HPDE6-E6E7 (cell line): Measurements from ENCODE around the gene ZNF823.
A peak's percentile ranks its signal among the peaks of the same experiment; 100 is the strongest.

Experiments
- DNase-seq: peaks from one replicate; pipeline ENCODE4 v3.0.0; 2011; ENCODE audit warnings: missing footprints; ENCODE audit errors: extremely low spot score

The ZNF823 gene

DNA sequence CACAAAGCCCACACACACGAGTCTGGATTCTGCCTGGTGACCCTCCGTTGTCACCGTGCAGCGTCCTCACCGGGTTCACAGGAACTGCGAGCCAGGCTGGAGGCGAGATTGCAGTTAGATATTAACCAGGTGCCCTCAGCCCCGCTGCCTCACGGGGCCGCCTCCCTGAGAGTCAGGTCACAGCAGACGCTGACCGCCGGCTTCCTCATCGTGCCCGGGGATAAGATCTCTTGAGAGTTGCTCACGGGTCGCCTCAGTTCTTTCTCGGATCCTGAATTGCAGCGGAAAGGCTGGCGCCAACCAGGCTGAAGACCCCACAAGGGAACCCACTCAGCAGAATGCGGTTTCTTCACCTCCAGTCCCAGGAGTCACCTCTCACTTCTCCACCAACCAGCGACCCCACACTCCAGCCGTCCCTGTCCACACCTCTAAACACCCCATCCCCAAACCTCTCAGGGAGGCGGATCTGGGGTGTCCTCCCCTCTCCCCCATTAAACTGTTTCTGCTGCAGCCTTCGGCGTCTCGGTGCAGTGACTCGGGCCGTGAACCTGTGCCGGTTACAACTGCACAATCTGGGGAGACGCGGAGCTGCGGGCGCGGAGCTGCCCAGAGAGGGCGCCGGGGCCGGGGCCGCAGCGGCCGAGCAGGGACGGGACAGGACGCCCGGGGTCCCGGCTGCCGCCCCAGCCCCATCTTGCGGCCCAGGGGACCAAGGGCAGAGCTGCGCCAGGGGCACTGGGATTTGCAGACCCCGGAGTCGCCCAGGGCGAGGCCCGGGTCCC, 591 bp downstream of the ZNF823 start:
- DNase-seq: no peak

GRCh38 chr19:11736696-11737095, 2.0 kb downstream of the ZNF823 start:
- peak; percentile 34 for DNase-seq

DNA sequence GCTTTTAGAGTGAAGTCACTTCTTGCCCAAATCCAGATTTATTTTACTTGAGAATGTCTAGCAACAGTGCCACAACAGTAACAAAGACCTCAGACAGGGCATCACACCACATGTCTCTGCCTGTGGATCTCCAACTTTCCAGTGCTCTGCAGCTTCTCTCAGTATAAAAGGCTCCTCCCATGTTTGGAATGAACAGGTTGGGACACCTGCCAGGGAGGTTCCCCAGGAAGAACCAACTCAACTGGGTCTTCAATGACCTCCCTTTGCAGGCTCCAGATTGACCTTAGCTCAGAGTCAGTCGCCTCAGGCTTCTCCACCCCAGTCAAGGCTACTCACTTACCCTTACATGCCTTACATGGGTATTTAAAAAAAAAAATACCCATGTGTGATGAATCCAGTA, 3.4 kb downstream of the ZNF823 start:
- DNase-seq: peak; percentile 34

DNA sequence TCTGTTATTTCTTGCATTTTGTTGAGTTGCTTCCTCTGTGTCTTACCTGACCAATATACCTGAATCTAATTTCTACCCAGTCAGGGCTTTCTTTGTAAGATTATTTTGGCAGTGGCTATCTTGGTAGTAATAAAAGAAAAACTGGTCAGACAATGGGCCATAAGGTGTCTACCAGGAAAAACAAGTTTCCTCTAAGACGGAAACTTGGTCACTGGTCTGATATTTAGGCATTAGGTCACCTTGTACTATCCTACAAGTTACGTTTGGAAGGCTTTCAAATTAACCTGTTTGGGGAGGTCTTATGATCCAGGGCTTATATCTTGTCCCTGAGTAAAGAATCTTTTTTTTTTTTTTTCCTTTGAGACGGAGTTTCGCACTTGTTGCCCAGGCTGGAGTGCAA, 9.2 kb downstream of the ZNF823 start:
- DNase-seq: no peak

- no peak for DNase-seq
These were observed 16.3 kb downstream of the ZNF823 start for GRCh38 chr19:11722414-11722813.

- no peak for DNase-seq
These were observed 17.1 kb downstream of the ZNF823 start for GRCh38 chr19:11721681-11722080.

DNA sequence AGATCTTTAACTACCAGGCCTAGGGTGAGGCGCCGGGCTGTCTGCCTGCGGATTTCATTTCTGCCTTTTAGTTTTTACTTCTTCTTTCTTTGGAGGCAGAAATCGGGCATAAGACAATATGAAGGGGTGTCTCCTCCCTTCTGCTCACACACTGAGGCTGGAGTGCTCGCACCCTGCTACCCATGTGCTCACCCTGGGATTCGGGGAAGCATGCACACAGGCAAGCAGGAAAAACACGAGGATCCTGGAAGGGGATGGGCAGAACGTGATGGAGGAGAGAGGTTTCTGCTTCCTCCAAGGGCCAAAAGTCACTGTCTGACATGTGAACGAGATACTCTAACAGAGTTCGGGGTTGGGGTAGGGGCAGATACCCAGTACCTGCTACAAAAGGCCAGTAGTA, 28.4 kb downstream of the ZNF823 start:
- DNase-seq: no peak

DNA sequence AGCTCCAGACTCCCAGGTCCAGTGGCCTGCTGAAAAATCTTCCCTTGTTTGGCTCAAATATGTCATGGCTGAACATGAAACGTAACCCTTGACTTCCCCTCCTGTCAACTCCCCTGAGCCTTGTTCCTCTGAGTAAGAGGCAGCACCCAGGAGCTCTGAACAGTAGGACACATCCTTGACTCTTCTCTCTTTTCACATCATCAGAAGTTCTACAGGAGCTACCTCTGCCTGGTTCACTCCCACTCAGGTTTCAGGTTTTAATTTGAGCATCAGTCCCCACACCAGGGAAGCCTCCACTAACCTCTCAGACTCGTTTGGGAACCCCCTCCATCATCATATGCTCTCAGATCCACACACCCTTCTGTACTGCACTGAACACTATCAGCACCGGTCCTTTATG, 30.3 kb downstream of the ZNF823 start:
- DNase-seq: no peak

DNA sequence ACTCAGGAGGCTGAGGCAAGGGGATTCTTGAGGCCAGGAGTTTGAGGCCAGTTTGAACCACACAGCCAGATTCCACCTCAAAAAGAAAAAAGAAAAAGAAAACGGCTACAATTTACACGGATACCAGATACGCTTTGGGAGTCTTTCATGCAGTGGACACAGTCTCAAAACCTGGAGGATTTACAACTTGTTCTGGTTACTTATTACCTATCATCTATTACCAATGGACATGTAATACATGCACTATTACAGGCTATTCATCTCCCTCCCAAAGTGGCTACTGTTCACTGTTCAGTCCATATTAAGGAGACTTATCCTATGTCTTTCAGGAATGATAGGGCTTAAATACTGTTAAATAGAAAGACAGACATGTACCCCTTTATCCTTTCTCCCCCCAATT, 33.3 kb downstream of the ZNF823 start:
- DNase-seq: no peak

DNA sequence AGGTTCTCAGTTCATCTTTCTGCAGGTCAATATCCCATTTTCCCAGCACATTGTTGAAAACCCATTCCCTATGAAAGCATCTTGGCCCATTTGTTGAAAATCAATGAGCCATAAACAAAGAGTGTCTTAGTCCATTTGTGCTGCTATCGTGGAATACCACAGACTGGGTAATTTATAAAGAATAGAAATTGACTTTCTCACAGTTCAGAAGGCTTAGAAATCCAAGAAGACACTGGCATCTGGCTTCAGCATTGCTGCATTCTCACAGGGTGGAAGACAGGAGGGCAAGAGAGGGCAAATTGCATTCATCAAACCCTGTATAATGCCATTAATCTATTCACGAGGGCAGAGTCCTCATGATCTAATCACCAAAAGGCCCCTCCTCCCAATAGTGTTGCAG, 34.1 kb downstream of the ZNF823 start:
- no peak for DNase-seq

GRCh38 chr19:11699931-11700794, 38.6 kb downstream of the ZNF823 start:
- DNase-seq: peak; percentile 13

DNA sequence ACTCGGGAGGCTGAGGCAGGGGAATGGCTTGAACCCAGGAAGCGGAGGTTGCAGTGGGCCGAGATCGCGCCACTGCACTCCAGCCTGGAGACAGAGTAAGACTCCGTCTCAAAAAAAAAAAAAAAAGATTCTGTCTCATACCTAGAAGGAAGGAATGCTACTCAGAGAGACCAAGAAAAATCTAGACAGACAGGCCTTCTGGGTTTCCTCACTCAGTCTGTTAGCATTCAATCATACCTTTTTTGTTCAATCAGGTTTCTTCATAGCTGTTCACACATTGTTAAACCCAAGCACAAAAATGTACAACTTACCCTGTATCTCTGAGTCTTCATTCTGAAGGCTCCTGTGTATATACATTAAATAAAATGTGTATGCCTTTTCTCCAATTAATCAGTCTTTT, 40.5 kb downstream of the ZNF823 start:
- no peak for DNase-seq

GRCh38 chr19:11697284-11697855, 41.4 kb downstream of the ZNF823 start:
- no peak for DNase-seq

GRCh38 chr19:11694533-11695439, 44.0 kb downstream of the ZNF823 start:
- peak; percentile 84 for DNase-seq

GRCh38 chr19:11693505-11694499, 44.9 kb downstream of the ZNF823 start:
- DNase-seq: peak; percentile 4

- no peak for DNase-seq
These were observed 46.5 kb downstream of the ZNF823 start for GRCh38 chr19:11692127-11692790.

DNA sequence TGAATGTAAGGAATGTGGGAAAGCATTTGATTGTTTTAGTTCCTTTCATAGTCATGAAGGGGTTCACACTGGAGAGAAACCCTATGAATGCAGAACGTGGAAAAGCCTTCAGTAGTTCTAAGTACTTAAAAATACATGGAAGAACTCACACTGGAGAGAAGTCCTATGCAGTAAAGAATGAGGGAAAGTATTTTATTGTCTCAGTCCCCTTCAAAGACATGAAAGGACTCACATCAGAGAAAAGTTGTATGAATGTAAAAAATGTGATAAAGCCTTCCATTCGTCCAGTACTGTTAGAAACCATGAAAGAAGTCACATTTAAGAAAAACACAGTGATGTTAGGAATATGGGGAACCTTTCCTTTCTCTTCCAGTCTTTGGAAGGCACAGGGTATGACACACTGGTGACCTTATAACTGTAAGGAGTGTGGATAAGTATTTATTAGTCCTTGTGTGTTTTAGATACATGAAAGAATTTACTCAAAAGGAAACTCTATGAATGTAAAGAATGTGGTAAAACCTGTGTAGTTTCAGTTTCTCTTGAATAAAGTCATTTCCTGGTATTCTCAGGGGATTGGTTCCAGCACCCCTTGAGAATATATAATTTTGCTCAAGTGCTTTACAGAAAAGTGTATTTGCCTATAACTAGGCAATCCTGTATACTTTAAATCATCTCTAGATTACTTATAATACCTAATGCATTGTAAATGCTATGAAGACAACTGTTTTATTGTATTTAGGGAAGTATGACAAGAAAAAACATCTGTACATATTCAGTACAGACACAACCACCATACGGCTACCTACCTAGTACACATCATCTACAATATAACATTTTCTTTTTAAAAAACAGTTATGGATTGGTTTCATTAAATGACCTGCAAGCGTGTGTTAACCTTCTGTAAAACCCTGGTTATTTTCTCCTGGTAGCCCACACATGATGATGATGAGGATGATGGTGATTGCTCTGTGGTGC, 52.8 kb downstream of the ZNF823 start:
- DNase-seq: no peak

DNA sequence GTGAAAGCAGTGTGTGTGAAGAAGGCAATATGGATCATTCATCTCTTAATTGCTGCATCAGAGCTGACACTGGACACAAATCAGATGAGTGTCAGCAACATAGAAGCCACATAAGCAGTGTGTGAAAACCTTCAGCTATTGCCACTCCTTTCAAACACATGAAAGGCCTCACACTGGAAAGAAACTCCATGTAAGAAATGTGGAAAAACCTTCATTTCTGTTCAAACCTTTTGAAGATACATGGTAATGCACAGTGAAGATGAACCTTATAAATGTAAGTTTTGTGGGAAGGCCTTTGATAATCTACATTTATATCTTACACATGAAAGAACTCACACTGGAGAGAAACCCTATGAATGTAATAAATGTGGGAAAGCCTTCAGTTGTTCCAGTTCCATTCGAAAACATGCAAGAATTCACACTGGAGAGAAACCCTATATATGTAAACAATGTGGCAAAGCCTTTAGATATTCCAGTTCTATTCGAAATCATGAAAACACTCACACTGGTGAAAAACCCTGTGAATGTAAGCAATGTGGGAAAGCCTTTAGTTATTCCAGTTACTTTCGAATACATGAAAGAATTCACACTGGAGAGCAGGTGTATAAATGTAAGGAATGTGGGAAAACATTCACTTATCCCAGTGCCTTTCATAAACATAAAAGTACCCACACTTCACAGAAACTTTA, 53.6 kb downstream of the ZNF823 start:
- no peak for DNase-seq
